Trophoblast cell (in vitro differentiated cells and primary cell): ENCODE results near the gene KCNT2.

Experiments
- DNase-seq, 2 donors: peaks; one replicate each; pipeline ENCODE4 v3.0.0-alpha.2; 2016
- H2AFZ ChIP-seq: 2 replicates; pipeline ENCODE4 v1.6.1; 2013; ENCODE audit warnings: low read length, moderate library complexity, mild to moderate bottlenecking; ENCODE audit not compliant: insufficient read depth, poor library complexity
- H2AK5ac ChIP-seq: 2 replicates; pipeline ENCODE4 v1.6.1; 2013; ENCODE audit warnings: mild to moderate bottlenecking, low read length
- H2BK120ac ChIP-seq: 2 replicates; pipeline ENCODE4 v1.6.1; 2013; ENCODE audit warnings: low read length, mild to moderate bottlenecking, moderate library complexity; ENCODE audit not compliant: insufficient read depth, poor library complexity
- H2BK12ac ChIP-seq: 2 replicates; pipeline ENCODE4 v1.6.1; 2013; ENCODE audit warnings: mild to moderate bottlenecking, low read length, moderate library complexity
- H2BK5ac ChIP-seq: 2 replicates; pipeline ENCODE4 v1.6.1; 2013; ENCODE audit warnings: low read length, low read depth, moderate library complexity, mild to moderate bottlenecking; ENCODE audit not compliant: poor library complexity
- H3K14ac ChIP-seq: 2 replicates; pipeline ENCODE4 v1.6.1; 2013; ENCODE audit warnings: mild to moderate bottlenecking, low read length
- H3K18ac ChIP-seq: 2 replicates; pipeline ENCODE4 v1.6.1; 2013; ENCODE audit warnings: mild to moderate bottlenecking, low read length
- H3K23ac ChIP-seq: 2 replicates; pipeline ENCODE4 v1.6.1; 2013; ENCODE audit warnings: low read length
- H3K27ac ChIP-seq: 2 replicates; pipeline ENCODE4 v1.5.1; 2013; ENCODE audit warnings: low read depth, mild to moderate bottlenecking, inconsistent platforms, low read length, moderate library complexity
- H3K27me3 ChIP-seq: 2 replicates; pipeline ENCODE4 v1.6.1; 2013; ENCODE audit warnings: inconsistent platforms, mild to moderate bottlenecking, low read length, moderate library complexity; ENCODE audit not compliant: insufficient read depth
- H3K36me3 ChIP-seq, 2 experiments: 1 replicate in 1 of 2; 2 replicates in 1 of 2; pipeline ENCODE4 v1.6.1; 2013; ENCODE audit warnings: low read length in 2 of 2, mild to moderate bottlenecking in 2 of 2, moderate library complexity in 1 of 2; ENCODE audit not compliant: insufficient read depth in 2 of 2, control insufficient read depth in 1 of 2
- H3K4ac ChIP-seq: 2 replicates; pipeline ENCODE4 v1.6.1; 2013; ENCODE audit warnings: low read depth, mild to moderate bottlenecking, low read length, moderate library complexity
- H3K4me1 ChIP-seq, 2 experiments: 1 replicate in 1 of 2; 2 replicates in 1 of 2; pipeline ENCODE4 v1.6.1; 2013; ENCODE audit warnings: low read length in 2 of 2, mild to moderate bottlenecking in 2 of 2, moderate library complexity in 1 of 2; ENCODE audit not compliant: insufficient read depth in 2 of 2, control insufficient read depth in 1 of 2
- H3K4me2 ChIP-seq: 2 replicates; pipeline ENCODE4 v1.6.1; 2013; ENCODE audit warnings: inconsistent platforms, mild to moderate bottlenecking, low read length, moderate library complexity
- H3K4me3 ChIP-seq: 2 replicates; pipeline ENCODE4 v1.5.1; 2013; ENCODE audit warnings: mild to moderate bottlenecking, low read depth, low read length, inconsistent platforms
- H3K79me1 ChIP-seq: one replicate; pipeline ENCODE4 v1.6.1; 2013; ENCODE audit warnings: low read length
- H3K79me2 ChIP-seq: 2 replicates; pipeline ENCODE4 v1.6.1; 2013; ENCODE audit warnings: low read length, mild to moderate bottlenecking; ENCODE audit not compliant: control insufficient read depth, insufficient read depth, poor library complexity
- H3K9ac ChIP-seq: 2 replicates; pipeline ENCODE4 v1.6.1; 2013; ENCODE audit warnings: mild to moderate bottlenecking, low read length
- H3K9me3 ChIP-seq: 2 replicates; pipeline ENCODE4 v1.6.1; 2013; ENCODE audit warnings: low read depth, mild to moderate bottlenecking, control low read depth, inconsistent platforms, low read length; ENCODE audit not compliant: insufficient read depth
- H4K12ac ChIP-seq: 2 replicates; pipeline ENCODE4 v1.6.1; 2013; ENCODE audit warnings: low read depth, mild to moderate bottlenecking, low read length, moderate library complexity
- H4K8ac ChIP-seq: 2 replicates; pipeline ENCODE4 v1.6.1; 2013; ENCODE audit warnings: low read depth, mild to moderate bottlenecking, low read length, moderate library complexity
- H4K91ac ChIP-seq: one replicate; pipeline ENCODE4 v1.6.1; 2013; ENCODE audit warnings: low read depth, mild to moderate bottlenecking, low read length, moderate library complexity
- WGBS: extraction: QIAGEN DNeasy Blood & Tissue Kit; methylation state at CpG from one replicate; pipeline ENCODE4 v1.1.7; 2013; ENCODE audit warnings: missing lambda C conversion rate; ENCODE audit not compliant: insufficient read length, insufficient coverage; ENCODE audit errors: extremely low coverage; 5-methylcytosine and 5-hydroxymethylcytosine counted together

The KCNT2 gene

GRCh38 chr1:196376630-196377328 is 231.5 kb downstream of the KCNT2 start:
- Histone ChIP-seq H3K27ac (no peak overlapping the region), H3K4ac (no peak overlapping the region), H4K8ac (no peak overlapping the region), H3K36me3 (no peaks in the 10 kb centered on the region), H3K79me2 (no peaks in the 10 kb centered on the region), H2BK12ac (no peak overlapping the region), H3K9ac (no peak overlapping the region), H3K23ac (no peak overlapping the region), H4K91ac (no peak overlapping the region), H3K4me3 (no peak overlapping the region), H3K27me3 (no peaks in the 10 kb centered on the region), H2AK5ac (no peak overlapping the region), H3K18ac (no peak overlapping the region), H3K4me1 (no peaks in the 10 kb centered on the region), H2BK5ac (no peak overlapping the region), H3K14ac (no peak overlapping the region), H4K12ac (no peak overlapping the region), H2BK120ac (no peak overlapping the region), H3K9me3 (no peaks in the 10 kb centered on the region), H2AFZ (no peak overlapping the region), H3K79me1 (no peaks in the 10 kb centered on the region), H3K4me2 (no peak overlapping the region)
- no peak for DNase-seq
- WGBS: no CpG with 5 or more reads among the region's 4 CpGs

DNA sequence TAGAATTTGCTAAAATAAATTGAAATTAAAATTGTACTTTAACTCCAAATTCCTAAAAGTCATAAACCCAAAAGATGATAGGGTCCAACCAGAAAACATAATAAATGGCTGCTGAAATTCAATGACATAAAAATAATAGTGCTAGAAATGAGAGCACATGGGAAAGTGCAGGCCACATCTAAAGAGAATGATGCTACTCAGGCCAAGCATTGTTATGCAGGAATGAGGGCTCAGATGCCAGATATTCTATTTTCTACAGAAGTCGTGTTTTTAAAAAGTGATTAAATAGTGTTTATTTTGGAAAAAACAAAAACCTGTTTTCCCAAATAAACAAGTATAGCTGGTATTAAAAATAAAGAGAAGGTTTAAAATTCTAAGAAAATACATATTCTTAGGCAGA is 234.4 kb downstream of the KCNT2 start:
- H2AFZ ChIP-seq: no peak overlapping the region
- H3K14ac ChIP-seq: no peak overlapping the region
- H3K79me2 ChIP-seq: no peaks in the 10 kb centered on the region
- no peaks in the 10 kb centered on the region for H3K79me1 ChIP-seq
- no peak overlapping the region for H4K91ac ChIP-seq
- WGBS: no CpG with 5 or more reads among the region's 1 CpG
- no peak overlapping the region for H4K8ac ChIP-seq
- H3K9ac ChIP-seq: no peak overlapping the region
- no peaks in the 10 kb centered on the region for H3K27me3 ChIP-seq
- H3K23ac ChIP-seq: no peak overlapping the region
- H2BK120ac ChIP-seq: no peak overlapping the region
- no peaks in the 10 kb centered on the region for H3K36me3 ChIP-seq
- no peak overlapping the region for H3K4ac ChIP-seq
- H3K4me2 ChIP-seq: no peak overlapping the region
- no peak overlapping the region for H2BK5ac ChIP-seq
- DNase-seq: no peak
- no peak overlapping the region for H3K18ac ChIP-seq
- no peaks in the 10 kb centered on the region for H3K9me3 ChIP-seq
- H2BK12ac ChIP-seq: no peak overlapping the region
- no peaks in the 10 kb centered on the region for H3K4me1 ChIP-seq
- H2AK5ac ChIP-seq: no peak overlapping the region
- no peak overlapping the region for H4K12ac ChIP-seq
- no peak overlapping the region for H3K27ac ChIP-seq
- no peak overlapping the region for H3K4me3 ChIP-seq

GRCh38 chr1:196372896-196373536 is 235.2 kb downstream of the KCNT2 start:
- Histone ChIP-seq H2AFZ (no peak overlapping the region), H2BK12ac (no peak overlapping the region), H2BK5ac (no peak overlapping the region), H4K91ac (no peak overlapping the region), H4K12ac (no peak overlapping the region), H3K4me1 (no peaks in the 10 kb centered on the region), H3K79me1 (no peaks in the 10 kb centered on the region), H3K18ac (no peak overlapping the region), H3K4me3 (no peak overlapping the region), H3K9me3 (no peaks in the 10 kb centered on the region), H3K4me2 (no peak overlapping the region), H3K14ac (no peak overlapping the region), H3K36me3 (no peaks in the 10 kb centered on the region), H3K79me2 (no peaks in the 10 kb centered on the region), H3K27ac (no peak overlapping the region), H3K9ac (no peak overlapping the region), H3K27me3 (no peaks in the 10 kb centered on the region), H3K4ac (no peak overlapping the region), H3K23ac (no peak overlapping the region), H2AK5ac (no peak overlapping the region), H4K8ac (no peak overlapping the region), H2BK120ac (no peak overlapping the region)
- peak in 1 of 2 donors; percentile 77 for DNase-seq
- no CpG with 5 or more reads among the region's 2 CpGs for WGBS

DNA sequence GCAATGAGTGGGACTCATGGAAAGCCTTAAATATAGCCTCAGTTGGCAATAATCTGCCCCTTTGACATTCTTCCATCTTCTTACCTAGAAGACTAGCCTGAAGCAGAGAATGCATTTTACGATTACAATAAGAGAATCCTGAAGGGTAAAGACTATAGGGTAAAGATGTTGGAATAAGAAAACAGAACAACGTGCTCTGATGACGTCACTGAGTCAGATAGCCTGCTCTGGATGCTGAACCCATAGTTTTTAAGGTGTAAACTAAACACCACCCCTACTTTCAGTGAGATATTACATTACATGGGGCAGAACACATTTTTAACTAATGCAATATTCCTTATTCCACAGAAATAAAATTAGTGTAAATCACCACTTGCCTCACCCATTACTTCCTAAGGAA is 240.4 kb downstream of the KCNT2 start:
- Histone ChIP-seq H3K9ac (no peak overlapping the region), H4K91ac (no peak overlapping the region), H3K79me2 (no peaks in the 10 kb centered on the region), H4K12ac (no peak overlapping the region), H3K27me3 (no peaks in the 10 kb centered on the region), H2AFZ (no peak overlapping the region), H3K14ac (no peak overlapping the region), H3K79me1 (no peaks in the 10 kb centered on the region), H3K27ac (no peak overlapping the region), H4K8ac (no peak overlapping the region), H3K4me3 (no peak overlapping the region), H3K18ac (no peak overlapping the region), H2BK5ac (no peak overlapping the region), H2BK120ac (no peak overlapping the region), H3K36me3 (no peaks in the 10 kb centered on the region), H3K4me2 (no peak overlapping the region), H3K4ac (no peak overlapping the region), H2AK5ac (no peak overlapping the region), H3K23ac (no peak overlapping the region), H2BK12ac (no peak overlapping the region), H3K9me3 (no peaks in the 10 kb centered on the region), H3K4me1 (no peaks in the 10 kb centered on the region)
- WGBS: no CpG with 5 or more reads among the region's 3 CpGs
- DNase-seq: no peak
